CD4-positive, CD25-positive, alpha-beta regulatory T cell (primary cell): ENCODE data around the gene RPS19. TPM values are rescaled to one million over a fixed set of nuclear protein-coding genes. Genes with fewer than 3 reads are reported as not detected.

Experiments
- ATAC-seq, 2 donors: fragments of 150-1000 bp; cut with Tn5 transposase; one replicate each; pipeline ENCODE4 v1.10.0; 2021; ENCODE audit warnings: low read depth in 2 of 2, moderate number of reproducible peaks in 2 of 2, moderate library complexity in 1 of 2
- DNase-seq, 3 donors: peaks; one replicate each; pipeline versions ENCODE4 v3.0.0 to v3.0.0-alpha.2; 2012 to 2022; ENCODE audit warnings: mixed read lengths in 1 of 3
- H3K27ac ChIP-seq: one replicate; pipeline ENCODE4 v1.7.0; 2013; ENCODE audit warnings: mild to moderate bottlenecking, low read length; ENCODE audit not compliant: insufficient read depth, poor library complexity, severe bottlenecking
- H3K27me3 ChIP-seq: one replicate; pipeline ENCODE4 v1.7.0; 2013; ENCODE audit warnings: low read length; ENCODE audit not compliant: control insufficient read depth, insufficient read depth
- H3K36me3 ChIP-seq: one replicate; pipeline ENCODE4 v1.7.0; 2013; ENCODE audit warnings: mild to moderate bottlenecking, low read length, moderate library complexity; ENCODE audit not compliant: control insufficient read depth, insufficient read depth
- H3K4me1 ChIP-seq: 2 replicates; pipeline ENCODE4 v1.7.0; 2013; ENCODE audit warnings: mild to moderate bottlenecking, low read length; ENCODE audit not compliant: insufficient read depth, control insufficient read depth, poor library complexity, severe bottlenecking
- H3K4me3 ChIP-seq: one replicate; pipeline ENCODE4 v1.7.0; 2013; ENCODE audit warnings: low read depth, mild to moderate bottlenecking, low read length, moderate library complexity
- H3K9me3 ChIP-seq, 2 experiments: 1 replicate in 1 of 2; 2 replicates in 1 of 2; pipeline ENCODE4 v1.7.0; 2013; ENCODE audit warnings: low read length in 2 of 2, mild to moderate bottlenecking in 1 of 2, moderate library complexity in 1 of 2; ENCODE audit not compliant: control insufficient read depth in 2 of 2
- H3K27ac Mint-ChIP-seq, 3 donors: one replicate each; pipeline ENCODE4 v1.8.0; 2020 to 2022; ENCODE audit warnings: mild to moderate bottlenecking in 3 of 3, mixed read lengths in 3 of 3, moderate library complexity in 2 of 3
- H3K27me3 Mint-ChIP-seq: one replicate; pipeline ENCODE4 v1.8.0; 2022; ENCODE audit warnings: mild to moderate bottlenecking, mixed read lengths
- H3K36me3 Mint-ChIP-seq: one replicate; pipeline ENCODE4 v1.8.0; 2020; ENCODE audit warnings: mixed read lengths
- H3K4me1 Mint-ChIP-seq, 4 donors: one replicate each; pipeline ENCODE4 v1.8.0; 2020 to 2022; ENCODE audit warnings: mixed read lengths in 4 of 4, mild to moderate bottlenecking in 1 of 4
- H3K4me3 Mint-ChIP-seq, 4 donors: one replicate each; pipeline ENCODE4 v1.8.0; 2020 to 2022; ENCODE audit warnings: mild to moderate bottlenecking in 4 of 4, mixed read lengths in 4 of 4, moderate library complexity in 3 of 4
- H3K9me3 Mint-ChIP-seq, 7 donors: one replicate each; pipeline ENCODE4 v1.8.0; 2020 to 2022; ENCODE audit warnings: mixed read lengths in 7 of 7, mild to moderate bottlenecking in 3 of 7, moderate library complexity in 2 of 7
- polyA plus RNA-seq, 4 donors: library from polyadenylated mRNA; unstranded; fragments of 300-500 nt; fragmentation: Illumina TruSeq; gene quantifications; one replicate each; pipeline ENCODE4 v1.2.3, GENCODE V29; 2021
- total RNA-seq: library from RNA; stranded (reverse); gene quantifications from one replicate; pipeline ENCODE4 v1.2.3, GENCODE V29; 2022

The RPS19 gene
- total and polyA plus RNA-seq, 5 donors from 2014 or later, result 2,081 to 5,716 (median 4,216) TPM

DNA sequence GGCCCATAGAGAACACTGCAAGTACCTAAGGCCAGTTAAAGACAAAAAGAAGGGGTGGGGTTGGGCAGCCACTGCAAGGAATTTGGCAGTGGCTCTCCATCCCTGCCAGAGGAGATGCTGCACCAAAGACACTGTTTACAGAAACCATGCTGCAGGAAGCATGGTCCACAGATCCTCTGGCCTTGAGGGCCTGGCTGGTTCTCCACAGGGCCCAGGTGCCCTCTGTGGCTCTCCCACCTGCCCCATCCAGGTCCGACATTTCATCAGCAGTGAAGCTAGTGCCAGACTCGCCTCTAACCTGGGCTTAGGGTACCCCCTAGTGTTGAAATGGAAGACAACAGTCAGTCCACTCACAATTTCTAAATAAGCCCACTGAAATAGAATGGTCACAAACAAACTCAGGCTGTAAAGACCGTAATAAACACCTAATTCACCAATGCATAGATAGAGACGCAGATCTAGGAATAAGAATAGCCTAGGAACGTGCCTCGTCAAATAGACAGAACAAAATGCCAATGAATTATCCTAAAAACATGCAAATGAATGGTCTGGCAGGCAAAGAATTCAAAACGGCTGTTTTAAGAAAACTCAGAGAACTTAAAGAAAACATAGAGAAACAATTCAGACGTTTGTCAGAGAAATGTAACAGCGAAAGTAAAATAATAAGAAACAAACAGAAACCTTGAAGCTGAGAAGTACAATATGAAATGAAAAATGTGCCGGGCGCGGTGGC lies 38.9 kb upstream of the RPS19 start:
- DNase-seq (peak; percentile 14 to 63 (median 56)), ATAC-seq (peak; percentile 53 to 63)
- no peak overlapping the region for H3K4me3 Mint-ChIP-seq
- Histone ChIP-seq H3K4me3 (no peak overlapping the region), H3K27ac (no peak overlapping the region), H3K36me3 (no peaks in the 10 kb centered on the region), H3K27me3 (peaks cover 2% of the 10 kb centered on the region), H3K9me3 (no peaks in the 10 kb centered on the region), H3K4me1 (no peaks in the 10 kb centered on the region)
- peaks cover 0 to 2% (median 0%) of the 10 kb centered on the region in 7 donors for H3K9me3 Mint-ChIP-seq
- H3K27ac Mint-ChIP-seq, result no peak overlapping the region
- H3K27me3 Mint-ChIP-seq, result peaks cover 37% of the 10 kb centered on the region
- no peaks in the 10 kb centered on the region for H3K36me3 Mint-ChIP-seq
- peaks cover 0 to 3% (median 0%) of the 10 kb centered on the region in 4 donors for H3K4me1 Mint-ChIP-seq

DNA sequence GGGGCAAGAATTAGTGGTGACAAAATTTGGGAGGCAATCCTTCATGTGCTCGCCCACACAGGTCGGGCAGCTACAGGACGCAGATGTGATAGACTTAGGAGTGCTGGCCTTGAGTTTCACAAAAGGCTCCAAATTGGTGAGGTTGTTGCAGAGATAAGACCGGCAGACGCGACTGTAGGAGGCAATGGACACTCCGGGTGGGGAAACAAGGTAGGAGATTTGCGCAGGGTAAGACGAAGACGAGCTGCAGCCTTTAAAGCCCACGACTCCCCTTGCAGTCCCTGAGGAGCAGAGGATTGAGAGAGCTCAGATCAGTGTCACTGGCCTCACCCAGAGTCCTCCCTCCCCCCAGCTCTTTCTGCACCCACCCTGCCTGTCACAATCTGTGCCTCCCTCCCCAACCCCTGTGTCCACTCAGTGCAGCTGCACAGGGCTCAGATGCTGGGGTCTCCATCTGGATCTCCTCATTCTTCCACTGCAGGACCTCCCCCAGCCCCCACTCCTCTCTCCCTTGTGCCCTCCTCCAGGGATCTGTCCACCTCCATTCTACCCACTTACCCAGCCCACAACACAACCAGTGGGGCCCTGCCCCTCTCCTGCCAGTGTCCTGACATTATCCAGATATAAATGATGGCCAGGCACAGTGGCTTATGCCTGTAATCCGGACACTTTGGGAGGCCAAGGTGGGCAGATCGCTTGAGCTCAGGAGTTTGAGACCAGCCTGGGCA lies 21.9 kb upstream of the RPS19 start:
- Mint-ChIP-seq H3K4me3 (no peak overlapping the region), H3K27me3 (peaks cover 21% of the 10 kb centered on the region), H3K36me3 (no peaks in the 10 kb centered on the region), H3K27ac (no peak overlapping the region), H3K4me1 (peaks cover 0 to 2% (median 0%) of the 10 kb centered on the region in 4 donors), H3K9me3 (no peaks in the 10 kb centered on the region)
- ATAC-seq (no peak), DNase-seq (no peak)
- Histone ChIP-seq H3K9me3 (no peaks in the 10 kb centered on the region), H3K27ac (no peak overlapping the region), H3K27me3 (peaks cover 8% of the 10 kb centered on the region), H3K4me3 (no peak overlapping the region), H3K36me3 (no peaks in the 10 kb centered on the region), H3K4me1 (no peaks in the 10 kb centered on the region)

DNA sequence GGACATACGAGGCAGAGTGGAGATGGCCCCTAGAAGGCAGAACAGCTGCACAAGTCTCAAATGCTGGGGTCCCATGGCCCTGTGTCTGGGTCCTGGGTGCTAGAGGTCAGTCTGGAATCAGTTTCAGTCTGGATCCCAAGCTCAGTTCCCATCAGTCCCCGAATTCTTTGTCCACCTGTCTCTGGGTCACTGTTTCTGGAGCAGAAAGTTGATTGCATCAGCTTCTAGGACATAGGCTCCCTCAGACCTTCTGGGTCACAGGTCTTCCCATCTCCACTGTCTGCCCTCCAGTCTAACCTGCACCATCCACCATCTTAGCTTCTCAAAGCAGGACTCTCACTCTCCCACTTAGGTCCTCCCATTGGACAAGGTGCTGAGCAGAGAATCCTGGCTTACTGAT lies 20.8 kb upstream of the RPS19 start:
- Histone ChIP-seq H3K27ac (no peak overlapping the region), H3K9me3 (no peaks in the 10 kb centered on the region), H3K36me3 (no peaks in the 10 kb centered on the region), H3K4me1 (no peaks in the 10 kb centered on the region), H3K27me3 (peaks cover 8% of the 10 kb centered on the region), H3K4me3 (no peak overlapping the region)
- ATAC-seq (no peak), DNase-seq (no peak)
- Mint-ChIP-seq H3K27ac (peak overlapping the region in 1 of 3 donors; percentile 43), H3K27me3 (peaks cover 19% of the 10 kb centered on the region), H3K4me3 (no peak overlapping the region), H3K36me3 (no peaks in the 10 kb centered on the region), H3K9me3 (no peaks in the 10 kb centered on the region), H3K4me1 (peaks cover 0 to 2% (median 0%) of the 10 kb centered on the region in 4 donors)

DNA sequence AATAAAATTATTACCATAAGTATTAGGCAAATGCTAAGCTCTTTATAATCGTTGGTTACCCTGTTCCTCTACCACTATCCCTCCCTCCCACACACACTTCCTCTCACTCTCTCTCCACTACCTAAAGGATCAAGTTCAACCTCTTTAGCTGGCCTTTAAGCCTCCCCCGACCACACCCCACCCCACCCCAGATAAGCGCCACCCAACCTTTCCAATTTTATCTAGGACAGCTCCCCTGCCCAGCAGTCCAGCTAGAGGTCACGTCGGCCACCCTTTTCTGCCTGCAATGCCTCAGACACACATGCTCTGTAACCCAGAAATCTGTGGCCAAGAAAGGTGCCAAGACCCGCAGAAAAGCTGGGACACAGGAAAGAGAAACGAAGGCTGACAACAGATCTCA lies 16.7 kb upstream of the RPS19 start:
- DNase-seq (no peak), ATAC-seq (no peak)
- Mint-ChIP-seq H3K4me3 (no peak overlapping the region), H3K27me3 (peaks cover 13% of the 10 kb centered on the region), H3K4me1 (no peaks in the 10 kb centered on the region), H3K9me3 (no peaks in the 10 kb centered on the region), H3K27ac (peak overlapping the region in 1 of 3 donors; percentile 46), H3K36me3 (no peaks in the 10 kb centered on the region)
- Histone ChIP-seq H3K27ac (no peak overlapping the region), H3K4me3 (no peak overlapping the region), H3K4me1 (no peaks in the 10 kb centered on the region), H3K9me3 (no peaks in the 10 kb centered on the region), H3K36me3 (no peaks in the 10 kb centered on the region), H3K27me3 (peaks cover 5% of the 10 kb centered on the region)

DNA sequence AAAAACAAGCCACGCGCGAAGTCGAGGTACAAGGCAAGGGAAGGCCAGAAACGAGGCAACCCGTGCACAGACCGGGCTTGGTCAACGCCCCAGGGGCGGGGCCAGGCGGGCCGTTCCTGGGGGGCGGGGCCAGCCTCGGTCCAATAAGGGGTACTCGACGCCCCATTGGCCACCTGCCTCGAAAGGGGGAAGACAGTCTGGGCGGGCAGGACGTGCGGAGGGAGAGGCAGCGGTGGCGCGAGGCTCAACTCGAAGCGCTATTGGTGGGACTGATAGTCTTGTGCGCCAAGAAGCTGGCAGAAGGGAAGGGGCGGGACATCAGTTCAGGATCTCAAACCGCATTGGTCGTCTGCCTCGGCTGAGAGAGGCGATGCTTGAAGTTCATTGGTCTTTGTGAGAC lies 15.5 kb upstream of the RPS19 start, which contains the start of gene LYPD4:
LYPD4 (minus strand) TSS at position 83 of the 400 bp plus-strand sequence. CDS start 5,398 bp downstream, outside the sequence.
- no peaks in the 10 kb centered on the region for H3K9me3 ChIP-seq
- Mint-ChIP-seq H3K4me1 (no peaks in the 10 kb centered on the region), H3K4me3 (no peak within 1 kb of the TSS), H3K27ac (peak within 1 kb of the TSS in 1 of 3 donors; percentile 46), H3K36me3 (no peaks in the 10 kb centered on the region), H3K27me3 (peaks cover 17% of the 10 kb centered on the region), H3K9me3 (no peaks in the 10 kb centered on the region)
- no peak within 1 kb of the TSS for H3K27ac ChIP-seq
- H3K4me3 ChIP-seq, result no peak within 1 kb of the TSS
- DNase-seq (no peak), ATAC-seq (no peak)
- H3K36me3 ChIP-seq, result no peaks in the 10 kb centered on the region
- H3K27me3 ChIP-seq, result no peaks in the 10 kb centered on the region
- no peaks in the 10 kb centered on the region for H3K4me1 ChIP-seq

DNA sequence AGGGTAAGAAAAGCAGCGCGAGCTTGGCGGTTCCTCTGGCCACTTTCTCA lies 15.2 kb upstream of the RPS19 start, which contains the start of gene DMRTC2:
DMRTC2 (plus strand) TSS at position 42 of the 50 bp plus-strand sequence. CDS start 2,387 bp downstream, outside the sequence.
- Mint-ChIP-seq H3K27ac (no peak within 1 kb of the TSS), H3K4me3 (no peak within 1 kb of the TSS), H3K4me1 (no peaks in the 10 kb centered on the region), H3K27me3 (peaks cover 17% of the 10 kb centered on the region), H3K36me3 (no peaks in the 10 kb centered on the region), H3K9me3 (no peaks in the 10 kb centered on the region)
- ATAC-seq (no peak), DNase-seq (no peak)
- Histone ChIP-seq H3K36me3 (no peaks in the 10 kb centered on the region), H3K4me3 (no peak within 1 kb of the TSS), H3K27me3 (no peaks in the 10 kb centered on the region), H3K27ac (no peak within 1 kb of the TSS), H3K4me1 (no peaks in the 10 kb centered on the region), H3K9me3 (no peaks in the 10 kb centered on the region)

DNA sequence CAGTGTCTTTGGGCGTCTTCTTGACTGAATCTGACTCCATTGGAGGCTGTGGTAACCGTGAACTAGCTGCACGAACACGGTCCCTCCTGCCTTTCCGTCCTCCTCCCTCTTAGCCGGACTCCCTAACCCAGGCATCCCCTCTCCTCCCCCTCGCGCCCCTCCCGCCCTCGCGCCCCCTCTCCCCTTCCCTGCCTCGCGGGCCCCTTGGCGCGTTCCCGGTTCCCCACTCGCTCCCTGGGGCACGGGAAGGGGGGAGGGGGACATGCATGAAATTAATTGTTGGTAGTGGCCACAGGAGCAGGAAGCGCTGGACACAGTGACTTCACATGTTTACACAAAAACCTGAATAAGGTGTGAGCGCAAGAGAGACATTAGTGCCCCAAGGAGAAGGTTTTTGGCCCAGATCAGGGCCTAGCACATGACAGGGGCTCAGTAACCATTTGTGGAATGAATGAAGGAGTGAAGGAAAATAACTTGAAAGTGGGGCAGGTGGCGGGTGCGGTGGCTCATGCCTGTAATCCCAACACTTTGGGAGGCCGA lies 14.9 kb upstream of the RPS19 start:
- H3K4me1 ChIP-seq, result no peaks in the 10 kb centered on the region
- DNase-seq, result no peak
- no peaks in the 10 kb centered on the region for H3K27me3 ChIP-seq
- Mint-ChIP-seq H3K9me3 (no peaks in the 10 kb centered on the region), H3K27ac (no peak overlapping the region), H3K4me3 (no peak overlapping the region), H3K36me3 (no peaks in the 10 kb centered on the region), H3K4me1 (no peaks in the 10 kb centered on the region), H3K27me3 (peaks cover 17% of the 10 kb centered on the region)
- no peak overlapping the region for H3K27ac ChIP-seq
- no peaks in the 10 kb centered on the region for H3K36me3 ChIP-seq
- no peak overlapping the region for H3K4me3 ChIP-seq
- H3K9me3 ChIP-seq, result no peaks in the 10 kb centered on the region
- ATAC-seq, result no peak
